Epithelial cell of prostate (primary cell): ENCODE measurements around the gene IARS1.

ENCODE experiments used
- DNase-seq: peaks from one replicate; pipeline ENCODE4 v3.0.0-alpha.2; 2011; ENCODE audit warnings: low read depth, low spot score
- H3K27ac ChIP-seq: fragments of 450-650 bp; 2 replicates; pipeline ENCODE4 v1.5.1; 2017; ENCODE audit warnings: mild to moderate bottlenecking

IARS1 gene

DNA sequence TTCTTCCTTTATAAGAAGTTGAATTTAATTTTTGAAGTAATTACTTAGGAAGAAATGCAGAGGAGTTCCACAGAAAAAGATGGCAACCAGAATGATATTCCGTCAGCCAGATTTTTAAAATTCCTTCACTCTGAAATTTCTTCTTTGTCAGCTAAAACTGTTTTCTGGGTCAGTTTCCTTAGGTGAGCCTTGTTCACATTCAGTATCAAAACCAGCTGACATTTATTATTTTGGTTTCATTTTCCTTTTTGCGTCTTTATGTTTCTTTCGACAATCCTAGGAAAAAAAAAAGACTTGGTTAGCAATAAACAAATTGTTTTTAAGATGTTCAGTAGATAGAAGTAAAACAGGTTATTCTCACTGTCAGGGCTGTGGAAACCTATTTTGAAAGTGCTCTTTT is 4.1 kb upstream of the IARS1 start:
- no peak for DNase-seq
- H3K27ac ChIP-seq = peak overlapping the region; percentile 27

- H3K27ac ChIP-seq = peak overlapping the region; percentile 91
- no peak for DNase-seq
Measured at GRCh38 chr9:92295827-92296258, 2.3 kb upstream of the IARS1 start.

DNA sequence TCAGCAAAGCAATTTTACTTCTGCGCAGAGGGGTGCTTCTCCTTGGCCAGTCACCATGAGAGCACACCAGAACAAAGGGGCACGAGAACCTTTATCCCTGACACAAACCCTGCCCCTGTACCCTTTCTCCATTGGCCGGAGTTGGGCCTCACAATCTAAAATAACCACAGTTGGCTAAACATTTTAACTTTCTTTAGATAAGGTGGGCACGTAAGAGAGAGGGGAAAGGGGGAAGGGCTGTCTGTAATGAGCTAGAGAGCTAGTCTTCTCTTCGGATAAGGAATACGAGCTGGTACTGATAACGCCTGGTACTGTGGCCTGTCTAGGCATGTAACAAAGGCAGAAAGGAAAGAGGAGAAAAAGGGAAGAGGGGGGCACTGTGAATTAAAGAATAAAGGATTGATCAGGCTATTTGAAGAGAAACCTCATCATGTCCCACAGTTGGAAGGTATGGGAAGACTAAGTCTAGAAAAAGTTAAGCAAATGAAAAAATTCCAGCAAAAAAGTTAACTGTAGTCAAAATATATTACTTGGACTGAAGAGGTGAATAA is 1.8 kb upstream of the IARS1 start:
- peak overlapping the region; percentile 91 for H3K27ac ChIP-seq

DNA sequence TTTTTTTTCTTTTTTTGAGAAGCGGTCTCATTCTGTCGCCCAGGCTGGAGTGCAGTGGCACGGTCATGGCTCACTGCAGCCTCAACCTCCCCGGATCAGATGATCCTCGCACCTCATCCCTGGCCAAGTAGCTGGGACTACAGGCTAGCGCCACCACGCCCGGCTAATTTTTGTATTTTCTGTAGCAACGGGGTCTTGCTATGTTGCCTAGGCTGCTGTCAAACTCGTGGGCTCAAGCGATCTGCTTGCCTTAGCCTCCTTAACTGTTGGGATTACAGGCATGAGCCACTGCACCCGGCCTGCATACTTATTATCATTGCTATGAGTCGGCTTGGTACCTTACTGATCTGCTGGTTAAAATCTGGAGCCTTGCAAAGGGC is 790 bp upstream of the IARS1 start:
- DNase-seq = no peak

More for the DNA sequence above, 1.8 kb upstream of the IARS1 start:
- no peak for DNase-seq

DNA sequence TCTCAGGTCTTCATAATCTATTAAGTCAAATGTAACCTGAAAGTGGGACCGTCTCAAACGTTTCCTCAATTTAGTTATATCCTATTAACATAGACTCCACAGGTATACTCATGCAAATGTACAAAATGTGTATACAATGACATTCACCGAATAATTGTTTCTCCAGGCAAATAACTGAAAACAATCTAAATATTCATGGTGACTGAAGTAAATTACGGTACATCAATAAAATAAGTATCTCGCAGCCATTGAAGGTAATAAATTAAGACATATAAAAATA is 482 bp downstream of the IARS1 start:
- DNase-seq = no peak

More for the DNA sequence above, 790 bp upstream of the IARS1 start:
- peak overlapping the region; percentile 91 for H3K27ac ChIP-seq

DNA sequence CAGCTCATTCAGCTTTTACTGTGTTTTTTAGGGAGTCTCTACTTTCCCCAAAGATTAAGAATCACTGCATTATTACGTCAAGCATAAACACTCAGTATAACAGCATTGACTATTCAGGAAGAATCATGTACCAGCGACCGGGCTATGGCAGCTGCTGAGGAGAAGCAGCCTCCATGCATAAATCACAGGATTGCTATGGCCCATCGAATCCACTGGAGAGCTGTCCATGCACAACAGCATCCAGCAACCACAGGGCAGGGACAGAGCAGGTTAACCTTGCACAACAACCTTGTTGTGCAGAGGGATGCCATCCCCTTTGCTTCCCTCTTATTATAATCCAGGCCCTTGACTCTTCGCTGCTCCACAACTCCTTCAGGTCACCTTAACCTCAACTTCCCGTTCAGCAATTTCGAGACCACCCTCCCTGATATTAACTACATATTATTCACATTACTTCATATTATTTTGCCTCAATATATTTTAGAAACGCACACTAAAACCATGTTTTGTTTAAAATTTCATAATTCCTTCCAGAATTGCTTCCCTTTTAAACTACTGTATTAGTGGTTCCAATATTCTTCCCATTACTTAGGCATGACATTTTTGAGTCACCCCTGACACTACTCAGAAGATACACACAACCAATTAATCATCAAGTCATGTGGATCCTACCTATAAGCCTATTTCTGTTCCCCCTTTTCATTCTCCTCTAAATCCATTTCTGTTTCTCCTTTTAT is 991 bp downstream of the IARS1 start:
- DNase-seq = no peak
- H3K27ac ChIP-seq = peak overlapping the region; percentile 91

More for the DNA sequence above, 482 bp downstream of the IARS1 start:
- peak overlapping the region; percentile 91 for H3K27ac ChIP-seq

DNA sequence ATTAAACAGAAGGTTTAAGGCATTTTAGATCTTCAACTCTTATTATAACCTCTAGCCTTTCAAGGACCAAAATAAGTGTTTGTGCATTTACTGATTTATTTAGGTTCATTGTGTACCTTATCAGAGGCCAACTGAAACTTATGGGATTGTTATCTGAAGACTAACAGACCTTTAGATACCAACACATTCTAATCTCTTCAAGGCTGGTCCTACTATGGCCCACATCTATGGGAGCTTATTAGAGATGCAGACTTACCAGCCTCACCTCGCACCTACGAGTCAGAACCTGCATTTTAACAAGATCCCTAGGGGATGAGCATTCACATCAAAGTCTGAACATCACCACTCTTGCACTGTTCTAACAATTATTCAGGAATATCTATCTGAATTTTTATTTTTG is 1.9 kb downstream of the IARS1 start:
- no peak overlapping the region for H3K27ac ChIP-seq
- DNase-seq = no peak

DNA sequence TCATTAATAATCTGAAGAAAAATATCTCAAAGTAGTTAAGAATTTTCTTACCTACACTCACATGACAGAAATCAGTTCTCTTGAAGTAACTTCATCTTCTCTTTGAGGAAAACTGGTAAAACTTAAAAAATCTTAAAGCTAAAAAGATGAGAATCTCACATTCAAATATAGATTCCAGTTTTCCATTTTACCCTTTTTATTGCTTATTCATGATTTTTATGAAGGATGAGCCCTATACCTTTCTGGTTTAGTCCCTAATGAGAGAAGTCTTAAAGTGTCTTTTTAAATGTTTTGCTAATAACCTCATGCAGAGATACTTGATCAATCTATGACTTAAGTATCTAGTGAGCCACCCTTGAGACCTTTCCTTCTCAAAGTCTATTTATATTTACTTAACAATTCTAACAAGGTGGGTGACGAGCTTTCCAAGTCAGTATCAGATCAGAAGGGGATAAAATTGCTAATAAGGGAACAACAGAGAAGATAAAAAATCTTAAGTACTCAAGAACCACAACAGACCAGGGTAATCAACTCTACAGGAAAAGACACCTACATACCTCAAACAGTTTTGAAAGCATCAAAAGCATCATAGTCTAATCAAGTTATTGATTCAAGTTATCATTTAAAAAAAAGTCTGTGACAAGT is 2.6 kb downstream of the IARS1 start:
- DNase-seq = no peak
- no peak overlapping the region for H3K27ac ChIP-seq

- no peak overlapping the region for H3K27ac ChIP-seq
- DNase-seq = no peak
Measured at GRCh38 chr9:92289708-92290390, 3.6 kb downstream of the IARS1 start.

- no peak overlapping the region for H3K27ac ChIP-seq
- DNase-seq = no peak
Measured at GRCh38 chr9:92279302-92279701, 14.2 kb downstream of the IARS1 start.

DNA sequence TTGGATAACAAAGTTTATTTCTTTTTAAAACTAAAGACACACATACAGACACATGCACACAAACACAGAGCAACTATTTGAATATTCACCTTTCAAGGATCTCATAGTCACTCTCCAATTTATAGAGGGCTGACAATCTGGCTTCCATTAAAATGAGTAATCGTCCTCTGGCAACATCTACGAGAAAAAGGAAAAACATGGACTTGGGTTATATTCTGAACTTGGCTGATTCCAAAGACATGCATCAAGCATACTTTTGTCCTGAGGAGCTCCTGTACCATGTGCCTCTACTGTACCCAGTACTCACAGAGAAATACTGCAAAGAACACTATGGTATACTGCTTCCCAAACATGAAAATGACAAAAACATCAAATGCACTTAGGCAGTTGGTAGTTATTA is 15.4 kb downstream of the IARS1 start:
- no peak overlapping the region for H3K27ac ChIP-seq
- DNase-seq = no peak

DNA sequence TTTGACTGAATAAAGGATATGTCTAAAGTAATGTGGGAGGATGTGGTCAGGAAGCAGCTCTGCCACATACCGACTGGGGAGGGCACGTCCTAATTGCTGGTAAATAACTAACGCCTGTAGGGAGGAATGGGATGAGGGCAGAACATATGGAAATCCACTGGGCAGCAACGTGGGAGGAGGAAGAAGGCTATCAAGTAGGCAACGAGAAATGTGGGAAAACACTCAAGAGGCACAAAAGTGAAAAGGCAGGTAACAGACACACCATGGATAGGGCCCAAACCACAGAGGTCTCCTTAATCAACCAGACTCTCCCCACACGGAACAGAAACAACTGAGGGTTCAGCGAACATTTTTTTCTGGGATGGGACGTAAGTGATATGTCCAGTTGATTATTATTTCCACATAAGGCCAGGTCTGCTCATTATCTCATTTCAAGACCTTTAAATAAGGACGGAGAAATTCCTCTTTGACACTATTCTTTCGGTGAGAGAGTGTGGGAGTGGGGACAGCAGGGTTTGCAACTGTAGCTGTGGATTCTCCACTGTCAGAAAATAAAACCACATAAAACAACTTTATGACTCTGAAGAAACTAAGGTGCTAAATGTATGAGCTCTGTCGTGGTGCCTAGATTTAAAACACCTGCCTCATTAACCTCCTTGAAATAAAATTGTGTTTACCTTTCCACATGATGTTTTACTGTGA is 17.0 kb downstream of the IARS1 start:
- DNase-seq = no peak
- H3K27ac ChIP-seq = no peak overlapping the region

DNA sequence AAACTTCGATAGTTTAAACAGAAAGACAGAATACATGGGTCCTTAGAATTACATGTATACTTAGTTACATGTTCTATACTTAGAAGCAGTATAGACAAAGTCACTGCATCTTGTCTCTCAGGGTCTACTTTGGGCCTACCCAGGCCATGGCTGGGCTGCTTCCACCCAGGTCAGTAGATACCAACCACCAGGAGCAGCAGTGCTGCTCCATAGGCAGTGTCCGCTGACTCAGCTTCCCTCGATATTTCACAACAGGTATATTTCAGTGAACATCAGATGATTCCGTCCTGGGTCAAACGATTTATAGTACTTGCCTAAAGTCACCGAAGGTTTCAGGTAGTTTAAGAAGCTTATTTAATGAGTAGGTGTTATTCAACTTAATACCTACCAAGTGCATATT is 18.0 kb downstream of the IARS1 start:
- no peak overlapping the region for H3K27ac ChIP-seq

DNA sequence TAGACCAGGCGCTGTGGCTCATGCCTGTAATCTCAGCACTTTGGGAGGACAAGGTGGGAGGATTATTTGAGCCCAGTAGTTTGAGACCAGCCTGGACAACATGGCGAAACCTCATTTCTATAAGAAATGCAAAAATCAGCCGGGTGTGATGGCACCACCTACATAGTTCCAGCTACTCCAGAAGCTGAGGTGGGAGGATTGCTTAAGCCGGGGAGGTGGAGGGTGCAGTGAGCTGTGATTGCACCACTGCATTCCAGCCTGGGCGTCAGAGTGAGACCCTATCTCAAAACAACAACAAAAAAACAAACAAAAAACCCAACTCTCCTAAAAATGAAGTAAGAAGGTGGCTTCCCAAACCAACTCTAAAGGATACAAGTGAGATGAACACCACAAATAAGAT is 23.0 kb downstream of the IARS1 start:
- no peak overlapping the region for H3K27ac ChIP-seq
- DNase-seq = no peak

More for the DNA sequence above, 18.0 kb downstream of the IARS1 start:
- no peak for DNase-seq

GRCh38 chr9:92266486-92266885 is 27.0 kb downstream of the IARS1 start:
- DNase-seq = no peak
- no peak overlapping the region for H3K27ac ChIP-seq

GRCh38 chr9:92265154-92265553 is 28.3 kb downstream of the IARS1 start:
- peak overlapping the region; percentile 9 for H3K27ac ChIP-seq
- no peak for DNase-seq

GRCh38 chr9:92263131-92263530 is 30.4 kb downstream of the IARS1 start:
- no peak overlapping the region for H3K27ac ChIP-seq
- no peak for DNase-seq

DNA sequence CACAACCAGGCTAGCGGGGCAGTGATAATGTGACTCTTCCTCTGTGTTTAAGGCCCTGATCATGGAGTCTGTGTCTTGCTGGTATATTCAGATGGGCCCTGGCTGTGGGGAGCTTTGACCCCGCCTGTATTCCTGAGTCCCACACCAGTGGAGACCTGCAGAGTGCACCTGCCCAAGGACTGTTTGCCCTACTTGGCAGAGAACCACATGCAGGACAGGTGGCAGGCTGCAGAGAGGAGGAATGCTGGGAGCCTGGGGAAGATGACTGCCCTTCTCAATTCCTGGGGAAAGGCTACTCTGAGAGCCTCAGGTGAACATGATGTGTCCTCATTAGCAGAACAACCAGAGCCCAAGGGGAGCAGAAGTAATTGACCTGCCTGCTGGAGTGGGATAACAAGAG is 36.2 kb downstream of the IARS1 start:
- H3K27ac ChIP-seq = no peak overlapping the region
- no peak for DNase-seq

GRCh38 chr9:92254381-92255337 is 38.8 kb downstream of the IARS1 start:
- no peak for DNase-seq
- no peak overlapping the region for H3K27ac ChIP-seq

GRCh38 chr9:92253656-92254055 is 39.8 kb downstream of the IARS1 start:
- DNase-seq = no peak

More at GRCh38 chr9:92253656-92254055, 39.8 kb downstream of the IARS1 start:
- H3K27ac ChIP-seq = no peak overlapping the region
